SK-N-SH (cell line): ENCODE measurements around the gene SLC25A42. TPM values are rescaled to one million over a fixed set of nuclear protein-coding genes. Genes with fewer than 3 reads are reported as not detected.

ENCODE experiments used
- CTCF ChIA-PET: fragments of 300-600, 350-600 bp; formaldehyde crosslinking; extraction: SDS; loops from one replicate; lab custom pipeline; 2021; lab: Yijun Ruan, JAX
- POLR2A ChIA-PET: fragments of 350-600 bp; sonication (Branson Sonifier 250); formaldehyde crosslinking; extraction: SDS; loops from one replicate; lab custom pipeline; 2020; ENCODE audit warnings: antibody characterized with exemption, inconsistent platforms; lab: Yijun Ruan, JAX
- DNase-seq: peaks from one replicate; pipeline ENCODE4 v3.0.0; 2012
- H2AFZ ChIP-seq: fragments of 200-600 bp; sonication (generic); 2 replicates; pipeline ENCODE4 v1.8.1; 2016; ENCODE audit warnings: antibody characterized with exemption, mild to moderate bottlenecking, low read depth
- H3F3A ChIP-seq: fragments of 200-600 bp; sonication (generic); replicated peaks from 2 replicates; pipeline ENCODE3; 2016; ENCODE audit warnings: antibody characterized with exemption, mild to moderate bottlenecking; ENCODE audit not compliant: insufficient read depth
- H3K27ac ChIP-seq, 2 experiments: fragments of 200-500 bp in 1 of 2; fragments of 200-600 bp in 1 of 2; sonication (Bioruptor generic) in 1 of 2; sonication (generic), shearing (Covaris generic) in 1 of 2; 2 replicates each; pipeline versions ENCODE4 v1.5.1 to v1.6.1; 2014 to 2016; ENCODE audit warnings: low read depth in 2 of 2, inconsistent platforms in 1 of 2, low read length in 1 of 2, mild to moderate bottlenecking in 1 of 2, mixed read lengths in 1 of 2
- H3K27me3 ChIP-seq: fragments of 200-600 bp; sonication (generic), shearing (Covaris generic); 2 replicates; pipeline ENCODE4 v1.6.1; 2016; ENCODE audit warnings: mixed run types; ENCODE audit not compliant: insufficient read depth
- H3K36me3 ChIP-seq, 2 experiments: fragments of 200-500 bp in 1 of 2; fragments of 200-600 bp in 1 of 2; sonication (Bioruptor generic) in 1 of 2; sonication (generic) in 1 of 2; replicated peaks in 1 of 2; 2 replicates each; pipeline versions ENCODE3 to v1.5.1; 2014 to 2016; ENCODE audit warnings: low read length in 1 of 2, mild to moderate bottlenecking in 1 of 2; ENCODE audit not compliant: insufficient read depth in 2 of 2, control insufficient read depth in 1 of 2
- H3K4me1 ChIP-seq, 2 experiments: fragments of 200-500 bp in 1 of 2; fragments of 200-600 bp in 1 of 2; sonication (Bioruptor generic) in 1 of 2; sonication (generic), shearing (Covaris generic) in 1 of 2; 2 replicates each; pipeline versions ENCODE4 v1.5.1 to v1.6.1; 2014 to 2016; ENCODE audit warnings: low read depth in 1 of 2, low read length in 1 of 2, mixed run types in 1 of 2; ENCODE audit not compliant: insufficient read depth in 2 of 2, control insufficient read depth in 1 of 2
- H3K4me2 ChIP-seq: fragments of 200-600 bp; sonication (generic), shearing (Covaris generic); 2 replicates; pipeline ENCODE4 v1.6.1; 2017; ENCODE audit warnings: mixed run types
- H3K4me3 ChIP-seq, 2 experiments: fragments of 200-500 bp in 1 of 2; fragments of 200-600 bp in 1 of 2; sonication (Bioruptor generic) in 1 of 2; sonication (generic), shearing (Covaris generic) in 1 of 2; 2 replicates each; pipeline versions ENCODE4 v1.5.1 to v1.8.1; 2014 to 2016; ENCODE audit warnings: low read depth in 2 of 2, inconsistent platforms in 1 of 2, low read length in 1 of 2, mild to moderate bottlenecking in 1 of 2, mixed read lengths in 1 of 2, moderate library complexity in 1 of 2
- H3K79me2 ChIP-seq: fragments of 200-600 bp; sonication (generic); 2 replicates; pipeline ENCODE4 v1.8.1; 2017; ENCODE audit warnings: mild to moderate bottlenecking; ENCODE audit not compliant: insufficient read depth
- H3K9ac ChIP-seq: fragments of 200-600 bp; sonication (generic); 2 replicates; pipeline ENCODE4 v1.6.1; 2017; ENCODE audit warnings: mixed run types
- H3K9me2 ChIP-seq: fragments of 200-600 bp; sonication (generic); 2 replicates; pipeline ENCODE4 v1.6.1; 2017; ENCODE audit warnings: mixed run types
- H3K9me3 ChIP-seq: fragments of 200-600 bp; sonication (generic); 2 replicates; pipeline ENCODE4 v1.6.1; 2017; ENCODE audit warnings: mixed run types, mild to moderate bottlenecking, moderate library complexity
- H4K20me1 ChIP-seq: fragments of 200-600 bp; sonication (generic); 2 replicates; pipeline ENCODE4 v1.6.1; 2017; ENCODE audit warnings: mild to moderate bottlenecking, mixed run types; ENCODE audit not compliant: insufficient read depth
- FOXM1 ChIP-seq: IDR thresholded peaks from 2 replicates; pipeline ENCODE4 v1.4.0; 2012; ENCODE audit warnings: low read depth, mild to moderate bottlenecking
- GATA2 ChIP-seq: sonication (generic); formaldehyde crosslinking; IDR thresholded peaks from 2 replicates; pipeline ENCODE4 v1.5.0; 2020; ENCODE audit warnings: mild to moderate bottlenecking, missing genetic modification reagents
- JUND ChIP-seq: IDR thresholded peaks from 2 replicates; pipeline ENCODE4 v1.4.0; 2012
- NFIC ChIP-seq: IDR thresholded peaks from 2 replicates; pipeline ENCODE4 v1.4.0; 2012; ENCODE audit warnings: borderline replicate concordance
- NRF1 ChIP-seq: IDR thresholded peaks from 2 replicates; pipeline ENCODE4 v1.6.1; 2012; ENCODE audit warnings: low read depth, mild to moderate bottlenecking, low read length
- POLR2AphosphoS5 ChIP-seq: IDR thresholded peaks from 2 replicates; pipeline ENCODE4 v1.6.1; 2012; ENCODE audit warnings: low read depth, low read length
- RXRA ChIP-seq: IDR thresholded peaks from 2 replicates; pipeline ENCODE4 v1.4.0; 2012; ENCODE audit warnings: low read depth, mild to moderate bottlenecking, borderline replicate concordance
- SMC3 ChIP-seq: IDR thresholded peaks from 2 replicates; pipeline ENCODE4 v1.6.1; 2012; ENCODE audit warnings: low read depth, low read length, improper control_type of control experiment
- TEAD4 ChIP-seq: IDR thresholded peaks from 2 replicates; pipeline ENCODE4 v1.4.0; 2012; ENCODE audit warnings: mild to moderate bottlenecking, borderline replicate concordance; ENCODE audit not compliant: insufficient read depth
- WGBS: methylation state at CpG from one replicate; pipeline ENCODE4 v1.1.6; 2017; ENCODE audit warnings: low lambda C conversion rate; 5-methylcytosine and 5-hydroxymethylcytosine counted together
- polyA plus RNA-seq, 3 experiments: library from polyadenylated mRNA; depleted of rRNA; stranded (reverse); fragments of >200 nt; gene quantifications; 2 replicates each; pipeline ENCODE4 v1.2.3, GENCODE V29; 2012
- TF ChIP-seq, protein P1 (sequence below): IDR thresholded peaks from 2 replicates; pipeline ENCODE4 v1.4.0; 2012; ENCODE audit warnings: low read depth, borderline replicate concordance
- TF ChIP-seq, protein P2 (sequence below): fragments of 200-600 bp; sonication (generic); IDR thresholded peaks from 2 replicates; pipeline ENCODE4 v1.6.1; 2017; ENCODE audit warnings: antibody characterized with exemption, mild to moderate bottlenecking, moderate library complexity
- TF ChIP-seq, protein P3 (sequence below): IDR thresholded peaks from 2 replicates; pipeline ENCODE4 v1.4.0; 2012; ENCODE audit warnings: low read depth, borderline replicate concordance

The SLC25A42 gene
- polyA plus RNA-seq, 1 of the 3 experiments (the other 2 are of a cell fraction), result 6.1 TPM

DNA sequence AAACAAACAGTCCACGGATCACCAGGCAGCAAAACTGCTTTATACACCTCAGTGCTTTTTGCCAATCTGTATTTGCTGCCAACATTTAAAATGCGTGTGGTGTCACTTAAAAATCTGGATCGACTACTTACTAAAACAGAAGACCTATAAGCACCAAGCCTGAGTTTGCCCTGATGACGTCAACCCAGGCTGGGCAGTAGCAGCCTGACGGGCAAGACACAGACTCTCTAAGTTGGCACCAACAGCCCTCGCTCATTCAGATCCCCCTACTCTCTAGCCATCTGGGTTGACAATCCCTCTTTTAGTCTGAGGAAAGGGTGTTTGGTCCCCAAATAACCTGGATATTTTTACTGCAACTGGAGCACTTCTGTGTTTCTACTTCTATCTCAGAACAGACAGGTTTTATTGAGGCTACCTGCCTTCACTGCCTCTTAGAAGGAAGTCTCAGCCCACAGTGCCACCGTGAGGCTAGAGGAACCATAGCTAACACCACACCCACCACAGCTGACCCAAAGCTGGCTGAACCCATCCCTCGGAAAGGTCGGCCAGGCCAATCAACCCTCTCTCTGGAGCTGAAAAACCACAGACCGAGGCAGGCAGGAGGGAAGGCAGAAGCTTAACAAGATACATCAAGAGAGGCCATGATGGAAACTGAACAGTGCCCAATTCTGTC, 37.4 kb upstream of the SLC25A42 start:
- Histone ChIP-seq H3K27me3 (no peaks in the 10 kb centered on the region), H3K36me3 (peaks cover 53 to 57% of the 10 kb centered on the region in 2 experiments), H3K9me2 (no peaks in the 10 kb centered on the region), H3K4me2 (no peak overlapping the region), H3K27ac (no peak overlapping the region), H3K9ac (no peak overlapping the region), H3K4me3 (no peak overlapping the region), H3K79me2 (peaks cover 94% of the 10 kb centered on the region), H3K4me1 (peaks cover 0 to 5% of the 10 kb centered on the region in 2 experiments; a peak in 1 of 4 replicates), H3F3A (peaks cover 17% of the 10 kb centered on the region), H4K20me1 (peaks cover 33% of the 10 kb centered on the region), H3K9me3 (no peaks in the 10 kb centered on the region), H2AFZ (no peak overlapping the region)
- ChIA-PET POLR2A (no interaction called here), CTCF (interaction anchor here (1.0 to 1.5 kb wide), 4 partner anchors 22 to 148 kb away, joined by 3 to 5 read pairs (median 3); no protein-coding TSS in a partner anchor)
- WGBS, result 82% methylated on average over 10 of the region's 10 CpGs
- TF ChIP-seq, protein P1, sequence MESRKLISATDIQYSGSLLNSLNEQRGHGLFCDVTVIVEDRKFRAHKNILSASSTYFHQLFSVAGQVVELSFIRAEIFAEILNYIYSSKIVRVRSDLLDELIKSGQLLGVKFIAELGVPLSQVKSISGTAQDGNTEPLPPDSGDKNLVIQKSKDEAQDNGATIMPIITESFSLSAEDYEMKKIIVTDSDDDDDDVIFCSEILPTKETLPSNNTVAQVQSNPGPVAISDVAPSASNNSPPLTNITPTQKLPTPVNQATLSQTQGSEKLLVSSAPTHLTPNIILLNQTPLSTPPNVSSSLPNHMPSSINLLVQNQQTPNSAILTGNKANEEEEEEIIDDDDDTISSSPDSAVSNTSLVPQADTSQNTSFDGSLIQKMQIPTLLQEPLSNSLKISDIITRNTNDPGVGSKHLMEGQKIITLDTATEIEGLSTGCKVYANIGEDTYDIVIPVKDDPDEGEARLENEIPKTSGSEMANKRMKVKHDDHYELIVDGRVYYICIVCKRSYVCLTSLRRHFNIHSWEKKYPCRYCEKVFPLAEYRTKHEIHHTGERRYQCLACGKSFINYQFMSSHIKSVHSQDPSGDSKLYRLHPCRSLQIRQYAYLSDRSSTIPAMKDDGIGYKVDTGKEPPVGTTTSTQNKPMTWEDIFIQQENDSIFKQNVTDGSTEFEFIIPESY, result no peak
- TF ChIP-seq, protein P2, sequence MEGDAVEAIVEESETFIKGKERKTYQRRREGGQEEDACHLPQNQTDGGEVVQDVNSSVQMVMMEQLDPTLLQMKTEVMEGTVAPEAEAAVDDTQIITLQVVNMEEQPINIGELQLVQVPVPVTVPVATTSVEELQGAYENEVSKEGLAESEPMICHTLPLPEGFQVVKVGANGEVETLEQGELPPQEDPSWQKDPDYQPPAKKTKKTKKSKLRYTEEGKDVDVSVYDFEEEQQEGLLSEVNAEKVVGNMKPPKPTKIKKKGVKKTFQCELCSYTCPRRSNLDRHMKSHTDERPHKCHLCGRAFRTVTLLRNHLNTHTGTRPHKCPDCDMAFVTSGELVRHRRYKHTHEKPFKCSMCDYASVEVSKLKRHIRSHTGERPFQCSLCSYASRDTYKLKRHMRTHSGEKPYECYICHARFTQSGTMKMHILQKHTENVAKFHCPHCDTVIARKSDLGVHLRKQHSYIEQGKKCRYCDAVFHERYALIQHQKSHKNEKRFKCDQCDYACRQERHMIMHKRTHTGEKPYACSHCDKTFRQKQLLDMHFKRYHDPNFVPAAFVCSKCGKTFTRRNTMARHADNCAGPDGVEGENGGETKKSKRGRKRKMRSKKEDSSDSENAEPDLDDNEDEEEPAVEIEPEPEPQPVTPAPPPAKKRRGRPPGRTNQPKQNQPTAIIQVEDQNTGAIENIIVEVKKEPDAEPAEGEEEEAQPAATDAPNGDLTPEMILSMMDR, result 0 out of 2 replicates have a peak, but pooled peaks have one; percentile 9
- DNase-seq, result no peak

DNA sequence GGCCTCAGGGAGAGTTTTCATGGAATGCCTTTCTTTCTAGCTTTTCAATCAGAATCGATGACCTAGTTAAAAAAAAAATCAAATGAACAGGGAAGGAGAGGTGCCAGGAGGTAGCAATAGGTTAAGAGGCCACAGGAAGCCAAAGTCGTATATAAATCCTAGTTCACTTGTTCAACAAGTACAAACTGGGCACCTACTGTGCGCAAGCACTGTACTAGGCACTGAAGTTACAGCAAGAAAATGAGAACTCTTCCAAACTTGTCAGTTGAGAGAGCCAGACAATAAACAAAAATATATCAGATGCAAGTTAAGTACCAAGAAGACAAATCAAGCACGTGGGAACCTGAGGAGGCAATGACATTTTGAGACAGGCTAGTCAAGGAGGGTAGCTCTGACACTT, 36.6 kb upstream of the SLC25A42 start:
- Histone ChIP-seq H3K4me3 (no peak overlapping the region), H3K9me3 (no peaks in the 10 kb centered on the region), H3F3A (peaks cover 9% of the 10 kb centered on the region), H3K27ac (no peak overlapping the region), H3K27me3 (no peaks in the 10 kb centered on the region), H2AFZ (no peak overlapping the region), H3K4me2 (no peak overlapping the region), H3K9ac (no peak overlapping the region), H3K36me3 (peaks cover 51 to 57% of the 10 kb centered on the region in 2 experiments), H3K79me2 (peaks cover 99% of the 10 kb centered on the region), H4K20me1 (peaks cover 31% of the 10 kb centered on the region), H3K9me2 (no peaks in the 10 kb centered on the region), H3K4me1 (peaks cover 1 to 5% of the 10 kb centered on the region in 2 experiments; a peak in 1 of 4 replicates)
- ChIA-PET POLR2A (no interaction called here), CTCF (interaction anchor here (1.0 to 1.5 kb wide), 3 partner anchors 40 to 147 kb away, joined by 3 to 5 read pairs (median 3); no protein-coding TSS in a partner anchor)
- 94% methylated on average over 4 of the region's 4 CpGs for WGBS
- no peak for DNase-seq
- TF ChIP-seq RXRA (no peak), FOXM1 (no peak), POLR2AphosphoS5 (no peak), JUND (no peak), SMC3 (no peak), NRF1 (no peak), GATA2 (CRISPR knock-in tag) (no peak), TEAD4 (no peak), NFIC (no peak)
- TF ChIP-seq, protein P3, sequence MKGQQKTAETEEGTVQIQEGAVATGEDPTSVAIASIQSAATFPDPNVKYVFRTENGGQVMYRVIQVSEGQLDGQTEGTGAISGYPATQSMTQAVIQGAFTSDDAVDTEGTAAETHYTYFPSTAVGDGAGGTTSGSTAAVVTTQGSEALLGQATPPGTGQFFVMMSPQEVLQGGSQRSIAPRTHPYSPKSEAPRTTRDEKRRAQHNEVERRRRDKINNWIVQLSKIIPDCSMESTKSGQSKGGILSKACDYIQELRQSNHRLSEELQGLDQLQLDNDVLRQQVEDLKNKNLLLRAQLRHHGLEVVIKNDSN, result no peak
